Myocyte (in vitro differentiated cells): ENCODE results near the gene SLC28A1. TPM values are rescaled to one million over a fixed set of nuclear protein-coding genes. Genes with fewer than 3 reads are reported as not detected.
A peak's percentile ranks its signal among the peaks of the same experiment; 100 is the strongest.
"Not testable (repeated sequence)": the region's sequence is repeated elsewhere in the genome, so short reads cannot be mapped to it uniquely, and the experiment has no call there.

ENCODE experiments used
- DNase-seq: peaks from one replicate; pipeline ENCODE4 v3.0.0-alpha.2; 2012; ENCODE audit warnings: low read depth
- total RNA-seq: library from RNA; depleted of rRNA; stranded (reverse); fragments of >200 nt; gene quantifications from 2 replicates; pipeline ENCODE4 v1.2.3, GENCODE V29; 2014

The SLC28A1 gene
- total RNA-seq, 1 donor from 2014 or later: not detected

DNA sequence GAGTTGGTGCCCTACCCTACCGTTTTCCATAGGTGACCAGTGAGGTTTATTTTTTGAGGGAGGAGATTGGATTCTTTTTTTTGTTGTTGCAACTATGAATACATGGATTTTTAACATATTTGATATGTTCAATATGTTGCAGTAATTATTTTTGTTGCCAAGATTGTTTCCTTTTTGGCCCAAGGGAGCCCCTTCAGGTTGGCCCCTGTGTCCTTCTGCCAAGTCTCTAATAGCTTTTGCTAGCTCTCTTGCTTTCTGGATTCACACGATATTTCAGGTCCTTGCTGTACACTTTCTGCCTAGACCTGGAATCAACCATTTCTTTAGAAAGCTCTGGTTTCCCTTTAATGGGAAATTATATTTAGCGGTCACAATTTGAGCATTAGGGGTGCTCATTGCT lies 22.7 kb upstream of the SLC28A1 start:
- DNase-seq: no peak

DNA sequence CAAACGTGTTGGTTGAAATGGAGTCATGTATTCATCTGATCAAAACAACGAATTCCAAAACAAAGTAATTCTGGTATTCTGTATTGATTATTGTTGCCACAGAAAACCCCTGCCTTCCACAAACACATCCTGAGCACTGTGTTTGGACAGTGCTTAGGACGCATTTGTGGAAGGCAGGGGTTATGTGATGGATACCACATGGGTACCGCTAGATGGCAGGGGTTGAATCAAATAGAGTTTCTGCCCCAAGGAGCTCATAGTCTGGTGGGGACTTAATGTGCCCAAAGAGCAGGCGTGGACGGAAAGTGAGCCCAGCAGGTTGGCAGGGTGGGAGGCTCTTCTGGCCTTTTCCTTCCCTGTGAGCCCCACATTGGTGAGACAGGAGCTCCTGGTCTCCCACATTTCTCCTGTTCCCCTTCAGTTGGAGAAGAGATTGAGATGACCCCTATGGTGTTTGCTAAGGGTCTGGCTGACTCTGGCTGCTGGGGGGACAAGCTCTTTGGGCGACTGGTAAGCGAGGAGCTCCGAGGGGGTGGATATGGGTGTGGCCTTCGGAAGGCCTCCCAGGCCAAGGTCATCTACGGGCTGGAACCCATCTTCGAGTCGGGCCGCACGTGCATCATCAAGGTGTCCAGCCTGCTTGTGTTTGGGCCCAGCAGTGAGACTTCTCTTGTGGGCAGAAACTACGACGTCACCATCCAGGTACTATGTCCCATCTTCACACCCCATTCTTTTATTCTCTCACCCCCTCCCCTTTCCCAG lies 22.1 kb upstream of the SLC28A1 start:
- no peak for DNase-seq

- DNase-seq: no peak
Observed at GRCh38 chr15:84863565-84864443, 20.7 kb upstream of the SLC28A1 start.

- DNase-seq: no peak
Observed at GRCh38 chr15:84864444-84864795, 20.0 kb upstream of the SLC28A1 start.

DNA sequence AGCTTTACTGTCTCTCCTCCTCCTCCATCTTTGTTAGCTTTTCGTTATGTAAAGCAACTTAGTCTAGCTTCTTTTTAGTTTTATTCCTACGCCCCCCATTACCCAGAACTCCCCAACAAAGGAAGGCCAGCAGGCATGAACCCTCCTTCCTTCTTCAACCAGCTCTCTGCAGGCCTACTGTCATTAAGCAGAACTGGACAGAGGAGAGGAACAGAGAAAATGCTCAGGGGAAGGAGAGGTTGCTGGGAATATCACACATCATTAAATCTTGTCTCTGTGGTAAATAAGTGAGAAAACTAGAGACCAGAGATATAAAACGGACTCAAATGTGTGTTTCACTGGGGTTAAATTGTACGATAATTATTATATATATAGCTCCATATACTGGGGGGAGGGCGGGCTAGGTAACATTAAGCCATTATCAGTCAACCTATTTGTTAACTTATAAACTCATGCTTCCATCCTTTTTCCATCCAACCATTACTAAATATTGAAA lies 19.3 kb upstream of the SLC28A1 start:
- DNase-seq: no peak

DNA sequence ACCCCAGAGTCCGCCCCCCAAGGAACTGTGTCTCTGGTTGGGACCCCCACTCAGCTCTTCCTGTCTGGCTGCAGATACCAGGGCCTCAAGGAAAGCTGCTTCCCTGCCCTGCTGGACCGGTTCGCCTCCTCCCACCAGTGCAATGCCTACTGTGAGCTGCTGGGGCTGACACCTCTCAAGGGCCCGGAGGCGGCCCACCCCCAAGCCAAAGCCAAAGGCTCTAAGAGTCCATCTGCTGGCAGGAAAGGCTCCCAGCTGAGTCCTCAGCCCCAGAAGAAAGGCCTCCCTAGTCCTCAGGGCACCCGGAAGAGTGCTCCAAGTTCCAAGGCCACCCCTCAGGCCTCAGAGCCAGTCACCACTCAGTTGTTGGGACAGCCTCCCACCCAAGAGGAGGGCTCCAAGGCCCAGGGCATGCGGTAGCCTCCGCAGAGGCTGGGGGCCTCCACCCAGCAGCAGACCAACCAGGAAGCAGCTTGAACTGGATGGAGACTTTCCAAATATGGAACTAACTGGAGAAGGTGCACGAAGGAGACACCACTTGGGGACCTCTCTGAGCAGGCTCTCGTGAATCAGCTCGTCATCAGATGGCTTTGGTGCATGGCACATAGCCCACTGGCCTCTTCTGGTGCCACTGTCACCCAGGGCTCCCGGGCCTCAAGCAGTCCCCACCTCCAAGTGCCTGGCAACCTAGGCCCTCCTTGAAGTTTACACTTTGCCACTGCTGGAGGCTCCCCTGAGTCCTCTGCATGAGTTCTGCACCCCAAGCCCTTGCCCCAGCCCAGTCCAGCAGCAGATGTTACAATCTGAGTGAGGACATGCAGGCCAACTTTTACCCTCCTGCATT lies 16.2 kb upstream of the SLC28A1 start:
- DNase-seq: no peak

- DNase-seq: no peak
Observed at GRCh38 chr15:84869510-84869909, 15.0 kb upstream of the SLC28A1 start.

DNA sequence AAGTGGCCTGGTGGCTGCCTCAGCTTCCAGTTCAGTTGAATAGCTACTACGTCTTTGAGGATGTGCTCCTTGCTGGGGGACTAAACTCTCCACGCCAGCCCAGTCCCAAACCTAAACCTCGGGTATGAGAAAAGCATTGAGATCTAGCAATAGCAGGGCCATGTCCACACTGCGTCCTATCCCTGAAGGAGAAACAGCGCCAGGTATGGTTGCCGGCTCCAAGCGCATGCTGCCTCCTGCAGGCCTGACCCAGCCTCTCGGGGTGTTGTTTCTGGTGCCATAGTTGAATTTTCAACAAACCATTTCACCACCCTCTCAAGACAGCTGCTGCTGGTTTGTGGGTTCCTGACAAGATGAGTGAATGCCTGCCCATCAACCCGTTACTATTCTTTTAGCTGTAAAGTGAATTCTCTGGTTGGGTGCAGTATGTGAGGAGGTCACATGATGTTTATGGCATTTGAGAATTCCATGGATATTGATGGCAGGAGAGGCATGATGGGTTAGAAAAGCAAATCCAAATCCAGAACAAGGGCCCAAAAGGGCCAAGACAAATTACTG lies 13.0 kb upstream of the SLC28A1 start:
- peak; percentile 84 for DNase-seq

DNA sequence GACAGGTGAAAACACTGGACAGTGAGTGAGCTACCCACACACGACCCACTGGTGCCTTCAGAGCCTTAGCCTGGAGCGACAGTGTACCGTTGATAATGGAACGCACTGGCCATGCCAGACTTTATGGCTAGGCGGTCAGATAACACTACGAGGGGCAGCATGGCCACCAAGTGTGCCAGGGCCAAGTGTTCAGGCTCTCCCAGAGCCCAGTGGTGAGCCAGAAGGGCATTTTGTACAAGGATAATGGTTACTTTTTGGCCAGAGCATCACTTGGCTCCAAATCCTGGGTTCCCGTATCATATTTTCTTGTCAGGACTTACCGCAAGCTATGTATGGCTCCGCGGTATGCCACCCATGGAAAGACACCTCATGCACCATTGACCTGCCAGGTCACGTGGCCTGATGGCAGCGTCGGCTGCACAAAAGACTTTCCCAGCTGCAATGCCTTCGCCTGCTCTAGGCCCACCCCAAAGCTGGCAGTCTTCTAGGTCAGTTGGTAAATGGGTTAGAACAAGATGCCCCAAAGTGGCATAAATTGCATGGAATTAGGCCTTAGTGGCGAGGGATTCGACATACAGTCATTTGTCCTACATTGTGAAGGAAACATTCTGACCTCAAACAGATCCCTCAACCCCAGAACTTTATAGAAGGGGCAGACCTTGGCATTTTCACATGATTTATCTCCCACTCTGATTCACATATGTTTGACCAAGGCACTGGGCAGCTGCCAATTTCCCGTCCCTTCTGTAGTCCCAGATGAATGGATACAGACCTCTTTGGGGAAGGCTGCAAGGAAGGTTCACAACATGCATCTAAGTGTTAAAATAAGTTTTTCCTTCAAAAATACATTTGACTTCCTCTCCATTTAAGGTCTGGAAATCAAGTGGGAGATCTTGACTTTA lies 12.2 kb upstream of the SLC28A1 start:
- DNase-seq: peak; percentile 53

- no peak for DNase-seq
Observed at GRCh38 chr15:84873997-84874396, 10.5 kb upstream of the SLC28A1 start.

- DNase-seq: no peak
Observed at GRCh38 chr15:84874981-84875699, 9.3 kb upstream of the SLC28A1 start.

- DNase-seq: no peak
Observed at GRCh38 chr15:84876269-84876668, 8.2 kb upstream of the SLC28A1 start.

GRCh38 chr15:84877701-84878100 lies 6.8 kb upstream of the SLC28A1 start:
- DNase-seq: not testable (repeated sequence)

DNA sequence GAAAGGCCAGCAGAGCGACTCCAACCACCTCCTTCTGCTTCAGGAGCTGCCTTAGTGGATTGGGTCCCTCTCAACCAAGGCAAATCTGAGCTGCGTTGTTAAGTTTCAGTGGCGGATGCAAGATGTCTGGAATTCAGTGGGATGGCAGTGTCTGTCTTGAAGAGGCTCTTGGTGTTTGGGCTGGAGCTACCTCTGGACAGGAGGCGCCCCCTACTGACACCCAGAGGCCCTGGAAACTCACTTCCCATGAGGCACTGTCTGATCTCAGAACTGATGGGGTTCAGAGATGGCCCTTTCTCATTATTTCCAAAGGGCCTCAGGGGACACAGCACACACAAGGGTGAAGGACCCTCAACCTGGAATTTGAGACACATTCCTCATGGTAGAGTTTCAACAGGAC lies 6.0 kb upstream of the SLC28A1 start:
- DNase-seq: peak; percentile 72

GRCh38 chr15:84879088-84879780 lies 5.2 kb upstream of the SLC28A1 start:
- no peak for DNase-seq

- no peak for DNase-seq
Observed at GRCh38 chr15:84880007-84880406, 4.5 kb upstream of the SLC28A1 start.

DNA sequence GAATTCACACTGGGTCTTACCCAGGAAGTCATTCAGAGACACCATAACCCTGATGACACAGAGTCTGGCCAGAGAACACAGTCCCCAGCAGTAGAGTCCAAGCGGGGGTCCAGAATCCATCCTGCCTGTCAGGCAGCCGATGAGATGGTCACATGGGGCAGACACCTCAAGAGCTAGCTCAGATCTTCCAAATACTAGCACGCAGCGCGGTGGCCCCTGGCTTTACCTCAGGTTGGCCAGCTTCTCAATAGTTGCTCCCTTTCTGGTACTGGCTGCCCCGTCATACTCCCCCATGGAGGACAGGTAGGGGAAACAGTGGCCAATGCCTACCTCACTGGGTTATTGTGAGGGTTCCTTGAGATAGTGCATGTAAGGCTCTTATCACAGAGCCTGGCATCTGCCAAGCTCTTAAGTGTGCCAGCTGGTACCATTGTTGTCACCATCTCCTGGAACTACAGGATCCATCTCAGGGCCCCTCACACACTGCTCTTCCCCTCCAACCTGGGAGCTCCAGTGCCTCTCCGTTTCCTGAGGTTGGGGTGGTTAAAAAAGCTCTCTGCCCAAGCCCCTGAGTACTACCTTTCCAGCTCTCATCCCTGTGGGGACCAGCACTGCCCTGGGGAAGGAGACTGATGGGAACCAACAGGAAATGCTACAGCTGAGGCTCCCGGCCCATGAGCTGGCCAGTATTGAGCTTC lies 3.5 kb upstream of the SLC28A1 start:
- DNase-seq: no peak

- DNase-seq: no peak
Observed at GRCh38 chr15:84881520-84881830, 3.0 kb upstream of the SLC28A1 start.
